GM12878 (cell line): ENCODE measurements around the gene SLC22A6. TPM values are rescaled to one million over a fixed set of nuclear protein-coding genes. Genes with fewer than 3 reads are reported as not detected.

Experiments
- ATAC-seq: fragments of 200-7000 bp; cut with Tn5 transposase; 3 replicates; pipeline ENCODE4 v1.9.1; 2020; ENCODE audit warnings: mild to moderate bottlenecking, moderate library complexity
- BruUV-seq: library from RNA; stranded (reverse); fragments of 400-500 nt; replicated peaks from 2 replicates; lab custom pipeline; 2021; lab: Mats Ljungman, UMichigan
- CTCF ChIA-PET: fragments of 300-600 bp; sonication (Branson Sonifier 250); formaldehyde crosslinking; extraction: SDS; loops from one replicate; lab custom pipeline; 2021; ENCODE audit warnings: inconsistent platforms; lab: Yijun Ruan, JAX
- POLR2A ChIA-PET: fragments of 350-600 bp; formaldehyde crosslinking; extraction: SDS; loops from one replicate; lab custom pipeline; 2021; ENCODE audit warnings: inconsistent platforms; lab: Charles Lee
- RAD21 ChIA-PET: fragments of 300-600 bp; sonication (Branson Sonifier 250); formaldehyde crosslinking; loops from one replicate; lab custom pipeline; 2023; ENCODE audit warnings: antibody characterized with exemption; ENCODE audit not compliant: unreplicated experiment; lab: Charles Lee
- SMC1A ChIA-PET: fragments of 300-600 bp; sonication (Branson Sonifier 250); formaldehyde crosslinking; loops from one replicate; lab custom pipeline; 2023; ENCODE audit not compliant: unreplicated experiment, uncharacterized antibody; lab: Charles Lee
- DNase-seq: peaks from one replicate; pipeline ENCODE4 v3.0.0-alpha.2; 2011; ENCODE audit warnings: low read depth, low spot score
- FAIRE-seq: peaks from 3 replicates; lab custom pipeline; 2011; peaks lifted over from hg19 to GRCh38; lab: Jason Lieb, UNC
- H2AFZ ChIP-seq: 2 replicates; pipeline ENCODE4 v1.6.0; 2011; ENCODE audit warnings: low read depth, low read length, control low read depth; ENCODE audit not compliant: control insufficient read depth
- H3K27ac ChIP-seq: 2 replicates; pipeline ENCODE4 v1.5.1; 2011; ENCODE audit warnings: control low read depth; ENCODE audit not compliant: control insufficient read depth, insufficient read depth
- H3K27me3 ChIP-seq, 2 experiments: replicated peaks in 1 of 2; 2 replicates each; pipeline versions ENCODE4 v1.6.0 to v1.6.1; 2011; ENCODE audit warnings: low read length in 1 of 2; ENCODE audit not compliant: control insufficient read depth in 2 of 2, insufficient read depth in 2 of 2
- H3K36me3 ChIP-seq, 2 experiments: 2 replicates each; pipeline ENCODE4 v1.5.1; 2011; ENCODE audit warnings: low read length in 1 of 2; ENCODE audit not compliant: control insufficient read depth in 2 of 2, insufficient read depth in 2 of 2
- H3K4me1 ChIP-seq: 2 replicates; pipeline ENCODE4 v1.6.1; 2011; ENCODE audit warnings: mild to moderate bottlenecking, low read length, moderate library complexity, mixed read lengths; ENCODE audit not compliant: control insufficient read depth, insufficient read depth
- H3K4me2 ChIP-seq: 2 replicates; pipeline ENCODE4 v1.6.0; 2011; ENCODE audit warnings: control low read depth; ENCODE audit not compliant: control insufficient read depth, insufficient read depth
- H3K4me3 ChIP-seq: fragments of 200-600 bp; sonication (generic); 2 replicates; pipeline ENCODE4 v1.5.1; 2016
- H3K79me2 ChIP-seq: 2 replicates; pipeline ENCODE4 v1.6.0; 2011; ENCODE audit warnings: low read length; ENCODE audit not compliant: control insufficient read depth, insufficient read depth
- H3K9ac ChIP-seq: 2 replicates; pipeline ENCODE4 v1.8.0; 2011; ENCODE audit warnings: low read length, control low read depth, mixed read lengths; ENCODE audit not compliant: control insufficient read depth, insufficient read depth
- H3K9me3 ChIP-seq: replicated peaks from 3 replicates; pipeline ENCODE4 v1.5.1; 2011; ENCODE audit warnings: mild to moderate bottlenecking, low read length; ENCODE audit not compliant: control insufficient read depth, insufficient read depth
- H4K20me1 ChIP-seq: 2 replicates; pipeline ENCODE4 v1.6.0; 2011; ENCODE audit not compliant: control insufficient read depth, insufficient read depth
- JUND ChIP-seq: IDR thresholded peaks from 2 replicates; pipeline ENCODE4 v1.6.1; 2012; ENCODE audit warnings: low read depth, mild to moderate bottlenecking, low read length, improper control_type of control experiment, moderate library complexity
- MTA2 ChIP-seq: fragments of 450-650 bp; IDR thresholded peaks from 2 replicates; pipeline ENCODE4 v1.6.1; 2016; ENCODE audit warnings: low read depth, mild to moderate bottlenecking, moderate library complexity
- NFYB ChIP-seq: IDR thresholded peaks from 2 replicates; pipeline ENCODE4 v1.6.1; 2011; ENCODE audit warnings: low read depth, mild to moderate bottlenecking, low read length, improper control_type of control experiment, moderate library complexity; ENCODE audit not compliant: insufficient read depth
- PBX3 ChIP-seq: IDR thresholded peaks from 2 replicates; pipeline ENCODE4 v1.6.1; 2011; ENCODE audit warnings: mild to moderate bottlenecking, low read depth, low read length, moderate library complexity; ENCODE audit not compliant: insufficient replicate concordance
- RUNX3 ChIP-seq: IDR thresholded peaks from 2 replicates; pipeline ENCODE4 v1.6.1; 2012; ENCODE audit warnings: low read length, inconsistent platforms
- SKIL ChIP-seq: fragments of 450-650 bp; IDR thresholded peaks from 2 replicates; pipeline ENCODE4 v1.6.1; 2017; ENCODE audit warnings: mild to moderate bottlenecking, low read depth, inconsistent platforms; ENCODE audit not compliant: poor library complexity, severe bottlenecking
- SMAD1 ChIP-seq: fragments of 450-650 bp; IDR thresholded peaks from 2 replicates; pipeline ENCODE4 v1.6.1; 2018; ENCODE audit warnings: mild to moderate bottlenecking, low read depth; ENCODE audit not compliant: partially characterized antibody
- SMC3 ChIP-seq: IDR thresholded peaks from 2 replicates; pipeline ENCODE4 v1.6.1; 2011; ENCODE audit warnings: low read length, improper control_type of control experiment, borderline replicate concordance
- SRF ChIP-seq, 2 experiments: IDR thresholded peaks; 2 replicates each; pipeline ENCODE4 v1.6.1; 2011; ENCODE audit warnings: low read depth in 2 of 2, low read length in 2 of 2, mild to moderate bottlenecking in 1 of 2, moderate library complexity in 1 of 2
- STAT3 ChIP-seq: IDR thresholded peaks from 2 replicates; pipeline ENCODE4 v1.6.1; 2011; ENCODE audit warnings: low read depth, low read length, improper control_type of control experiment
- SUZ12 ChIP-seq: fragments of 200-600 bp; sonication (generic); IDR thresholded peaks from one replicate; pipeline ENCODE4 v1.6.1; 2018; ENCODE audit warnings: antibody characterized with exemption, mild to moderate bottlenecking; ENCODE audit not compliant: unreplicated experiment
- TCF3 ChIP-seq: IDR thresholded peaks from 2 replicates; pipeline ENCODE4 v1.6.1; 2012; ENCODE audit warnings: low read depth, mild to moderate bottlenecking, low read length, borderline replicate concordance; ENCODE audit not compliant: insufficient read depth
- WGBS: methylation state at CpG from one replicate; pipeline ENCODE4 v1.1.6; 2016; ENCODE audit warnings: low lambda C conversion rate; ENCODE audit not compliant: insufficient replicate concordance, insufficient coverage; ENCODE audit errors: missing lambda C conversion rate; 5-methylcytosine and 5-hydroxymethylcytosine counted together
- in situ Hi-C: fragments of 300-500 bp; cut with MboI; formaldehyde crosslinking; loops from 9 replicates; pipeline ENCODE4 v1.14.3; 2018; ENCODE audit warnings: mixed read lengths
- intact Hi-C: fragments of 100-400 bp; cut with micrococcal nuclease; formaldehyde crosslinking; loops from one replicate; pipeline ENCODE4 v1.14.2; 2022; ENCODE audit not compliant: unreplicated experiment
- polyA plus RNA-seq, 11 experiments: library from polyadenylated mRNA; depleted of rRNA in 4 of 11; unstranded in 6 of 11; stranded (reverse) in 5 of 11; fragments of >200 nt; fragmentation: Nextera tagmentation in 4 of 11; fragmentation: Illumina TruSeq in 1 of 11; extraction: Ambion mirVana in 4 of 11; extraction: Trizol in 1 of 11; gene quantifications; 1 replicate in 1 of 11; 2 replicates in 10 of 11; pipeline versions ENCODE4 v1.2.1 to v1.2.3, GENCODE V29; 2011 to 2016; ENCODE audit warnings: inconsistent platforms in 2 of 11, missing spikeins in 2 of 11, low read depth in 1 of 11
- total RNA-seq, 4 experiments: library from RNA; depleted of rRNA in 3 of 4; stranded (reverse); fragments of >200 nt in 3 of 4; fragmentation: Illumina TruSeq in 1 of 4; extraction: Trizol in 1 of 4; gene quantifications; 2 replicates each; pipeline versions ENCODE4 v1.2.1 to v1.2.3, GENCODE V29; 2013 to 2021
- TF ChIP-seq, protein P1 (sequence below): fragments of 450-650 bp; IDR thresholded peaks from 2 replicates; pipeline ENCODE4 v1.6.1; 2017; ENCODE audit warnings: mild to moderate bottlenecking, moderate library complexity
- TF ChIP-seq, protein P2 (sequence below): fragments of 450-650 bp; IDR thresholded peaks from 2 replicates; pipeline ENCODE4 v1.6.1; 2017; ENCODE audit warnings: mild to moderate bottlenecking

Gene SLC22A6
- total and polyA plus RNA-seq, 10 of the 15 experiments (the other 5 are each of a cell fraction or from before 2014, with no cell fraction given): not detected

DNA sequence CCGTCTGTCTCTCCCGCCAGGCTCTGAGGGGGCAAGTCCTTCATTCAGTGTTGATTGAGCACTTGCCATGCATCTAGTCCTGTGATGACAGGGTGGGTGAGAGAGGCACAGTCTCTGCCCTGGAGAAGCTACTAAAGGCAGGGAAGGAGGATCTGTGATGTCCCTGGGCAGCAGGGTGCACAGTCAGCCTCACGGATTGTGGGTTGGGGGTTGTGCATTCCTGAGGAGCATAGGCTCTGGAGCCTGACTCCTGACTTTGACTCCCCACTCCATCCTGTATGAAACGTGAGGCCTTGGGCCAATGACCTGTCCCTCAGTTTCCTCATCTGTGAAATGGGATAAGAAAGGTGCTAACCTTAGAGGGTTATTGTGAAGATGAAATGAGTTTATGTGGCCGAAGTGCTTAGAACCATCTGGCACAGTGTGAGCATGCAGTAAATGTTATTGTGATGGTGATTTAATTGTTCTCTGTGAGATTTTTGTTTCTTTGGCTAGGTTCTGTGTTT lies 26.2 kb upstream of the SLC22A6 start:
- Histone ChIP-seq H3K4me3 (no peak overlapping the region), H3K79me2 (no peaks in the 10 kb centered on the region), H3K4me1 (no peaks in the 10 kb centered on the region), H3K9ac (no peak overlapping the region), H3K27me3 (peaks cover 0 to 2% of the 10 kb centered on the region in 2 experiments; a peak in 3 of 4 replicates), H3K36me3 (no peaks in the 10 kb centered on the region), H3K4me2 (no peak overlapping the region), H2AFZ (no peak overlapping the region), H3K9me3 (no peaks in the 10 kb centered on the region), H3K27ac (no peak overlapping the region), H4K20me1 (no peaks in the 10 kb centered on the region)
- FAIRE-seq (no peak), DNase-seq (no peak), ATAC-seq (no peak)
- intact Hi-C loops: no loop called here
- RAD21 ChIA-PET: no interaction called here
- SMC1A ChIA-PET: no interaction called here
- WGBS: 21% methylated on average over 5 of the region's 5 CpGs
- CTCF ChIA-PET: no interaction called here
- TF ChIP-seq TCF3: no peak
- no peak for TF ChIP-seq JUND
- no peak for TF ChIP-seq SMC3
- TF ChIP-seq SMAD1: no peak
- no peak for TF ChIP-seq NFYB
- no peak for TF ChIP-seq PBX3
- TF ChIP-seq RUNX3: no peak
- TF ChIP-seq, protein P1, sequence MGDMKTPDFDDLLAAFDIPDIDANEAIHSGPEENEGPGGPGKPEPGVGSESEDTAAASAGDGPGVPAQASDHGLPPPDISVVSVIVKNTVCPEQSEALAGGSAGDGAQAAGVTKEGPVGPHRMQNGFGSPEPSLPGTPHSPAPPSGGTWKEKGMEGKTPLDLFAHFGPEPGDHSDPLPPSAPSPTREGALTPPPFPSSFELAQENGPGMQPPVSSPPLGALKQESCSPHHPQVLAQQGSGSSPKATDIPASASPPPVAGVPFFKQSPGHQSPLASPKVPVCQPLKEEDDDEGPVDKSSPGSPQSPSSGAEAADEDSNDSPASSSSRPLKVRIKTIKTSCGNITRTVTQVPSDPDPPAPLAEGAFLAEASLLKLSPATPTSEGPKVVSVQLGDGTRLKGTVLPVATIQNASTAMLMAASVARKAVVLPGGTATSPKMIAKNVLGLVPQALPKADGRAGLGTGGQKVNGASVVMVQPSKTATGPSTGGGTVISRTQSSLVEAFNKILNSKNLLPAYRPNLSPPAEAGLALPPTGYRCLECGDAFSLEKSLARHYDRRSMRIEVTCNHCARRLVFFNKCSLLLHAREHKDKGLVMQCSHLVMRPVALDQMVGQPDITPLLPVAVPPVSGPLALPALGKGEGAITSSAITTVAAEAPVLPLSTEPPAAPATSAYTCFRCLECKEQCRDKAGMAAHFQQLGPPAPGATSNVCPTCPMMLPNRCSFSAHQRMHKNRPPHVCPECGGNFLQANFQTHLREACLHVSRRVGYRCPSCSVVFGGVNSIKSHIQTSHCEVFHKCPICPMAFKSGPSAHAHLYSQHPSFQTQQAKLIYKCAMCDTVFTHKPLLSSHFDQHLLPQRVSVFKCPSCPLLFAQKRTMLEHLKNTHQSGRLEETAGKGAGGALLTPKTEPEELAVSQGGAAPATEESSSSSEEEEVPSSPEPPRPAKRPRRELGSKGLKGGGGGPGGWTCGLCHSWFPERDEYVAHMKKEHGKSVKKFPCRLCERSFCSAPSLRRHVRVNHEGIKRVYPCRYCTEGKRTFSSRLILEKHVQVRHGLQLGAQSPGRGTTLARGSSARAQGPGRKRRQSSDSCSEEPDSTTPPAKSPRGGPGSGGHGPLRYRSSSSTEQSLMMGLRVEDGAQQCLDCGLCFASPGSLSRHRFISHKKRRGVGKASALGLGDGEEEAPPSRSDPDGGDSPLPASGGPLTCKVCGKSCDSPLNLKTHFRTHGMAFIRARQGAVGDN: no peak
- TF ChIP-seq, protein P2, sequence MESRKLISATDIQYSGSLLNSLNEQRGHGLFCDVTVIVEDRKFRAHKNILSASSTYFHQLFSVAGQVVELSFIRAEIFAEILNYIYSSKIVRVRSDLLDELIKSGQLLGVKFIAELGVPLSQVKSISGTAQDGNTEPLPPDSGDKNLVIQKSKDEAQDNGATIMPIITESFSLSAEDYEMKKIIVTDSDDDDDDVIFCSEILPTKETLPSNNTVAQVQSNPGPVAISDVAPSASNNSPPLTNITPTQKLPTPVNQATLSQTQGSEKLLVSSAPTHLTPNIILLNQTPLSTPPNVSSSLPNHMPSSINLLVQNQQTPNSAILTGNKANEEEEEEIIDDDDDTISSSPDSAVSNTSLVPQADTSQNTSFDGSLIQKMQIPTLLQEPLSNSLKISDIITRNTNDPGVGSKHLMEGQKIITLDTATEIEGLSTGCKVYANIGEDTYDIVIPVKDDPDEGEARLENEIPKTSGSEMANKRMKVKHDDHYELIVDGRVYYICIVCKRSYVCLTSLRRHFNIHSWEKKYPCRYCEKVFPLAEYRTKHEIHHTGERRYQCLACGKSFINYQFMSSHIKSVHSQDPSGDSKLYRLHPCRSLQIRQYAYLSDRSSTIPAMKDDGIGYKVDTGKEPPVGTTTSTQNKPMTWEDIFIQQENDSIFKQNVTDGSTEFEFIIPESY: no peak
- no peak for TF ChIP-seq MTA2
- TF ChIP-seq SUZ12: no peak
- no peak for TF ChIP-seq SRF (IDR thresholded peaks at IDR 0.05; ENCODE audit: low read depth in 2 of 2, low read length in 2 of 2)
- no peak for TF ChIP-seq SKIL
- no peak for TF ChIP-seq STAT3
- BruUV-seq: no TSS peak
- POLR2A ChIA-PET: no interaction called here
- in situ Hi-C loops: no loop called here
